Stimulated activated naive CD4-positive, alpha-beta T cell treated with Interleukin-2 at 50 U/mL for 16 hours (primary cell): ENCODE data around the gene PARP12.

ENCODE experiments used
- DNase-seq: peaks from one replicate; lab custom pipeline; 2025; lab: John Stamatoyannopoulos, UW

Gene PARP12

DNA sequence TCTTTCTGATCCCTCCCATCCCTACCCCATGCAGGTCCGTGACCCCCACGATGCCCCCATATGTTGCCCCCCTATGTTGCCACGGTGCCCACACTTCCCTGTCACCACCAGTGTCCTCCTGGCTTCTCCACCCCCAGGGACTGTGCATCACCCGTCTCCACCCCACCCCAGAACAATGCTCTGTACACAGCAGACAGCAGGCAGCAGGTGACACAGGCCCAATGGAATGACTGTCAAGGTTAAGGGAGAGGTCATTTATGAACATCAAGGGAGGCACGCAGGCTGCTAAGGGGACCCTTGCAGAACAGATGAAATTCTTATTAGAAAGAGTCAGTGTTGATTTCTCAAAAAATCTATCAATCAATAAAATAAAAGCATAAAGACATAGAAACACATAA is 71.5 kb downstream of the PARP12 start:
- no peak for DNase-seq

DNA sequence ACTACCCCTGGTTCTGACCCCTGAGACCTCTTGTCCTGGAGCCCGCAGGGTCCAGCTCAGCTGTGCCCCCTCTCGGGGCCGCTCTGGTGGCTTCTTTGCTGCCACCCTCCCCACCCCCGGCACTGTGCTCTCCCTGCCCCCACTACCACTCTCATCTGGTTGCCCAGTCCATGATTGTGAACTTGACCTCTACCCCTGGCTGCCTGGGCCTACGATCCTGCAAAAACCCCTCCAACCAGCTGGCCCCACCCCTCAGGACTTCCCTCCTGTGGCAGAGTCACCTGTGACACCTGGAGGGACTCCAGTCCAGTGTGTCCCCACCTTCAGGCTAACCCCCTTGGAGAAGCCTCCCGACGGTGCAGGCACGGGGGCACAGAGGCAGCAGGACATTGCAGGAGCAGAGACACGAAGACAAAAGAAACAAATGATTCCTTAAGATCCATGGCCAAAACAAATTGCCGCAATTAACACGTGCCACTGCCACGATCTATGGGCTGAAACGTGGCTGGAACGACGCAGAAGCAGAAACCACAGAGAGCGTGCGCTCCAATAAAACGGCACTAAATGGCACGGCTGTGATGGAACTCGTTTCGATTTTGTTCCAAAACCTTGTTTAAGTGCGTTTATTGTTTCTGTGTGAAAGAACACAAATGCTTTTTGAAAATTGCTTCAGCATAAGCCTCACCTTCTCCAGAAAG is 72.0 kb downstream of the PARP12 start:
- DNase-seq = no peak

DNA sequence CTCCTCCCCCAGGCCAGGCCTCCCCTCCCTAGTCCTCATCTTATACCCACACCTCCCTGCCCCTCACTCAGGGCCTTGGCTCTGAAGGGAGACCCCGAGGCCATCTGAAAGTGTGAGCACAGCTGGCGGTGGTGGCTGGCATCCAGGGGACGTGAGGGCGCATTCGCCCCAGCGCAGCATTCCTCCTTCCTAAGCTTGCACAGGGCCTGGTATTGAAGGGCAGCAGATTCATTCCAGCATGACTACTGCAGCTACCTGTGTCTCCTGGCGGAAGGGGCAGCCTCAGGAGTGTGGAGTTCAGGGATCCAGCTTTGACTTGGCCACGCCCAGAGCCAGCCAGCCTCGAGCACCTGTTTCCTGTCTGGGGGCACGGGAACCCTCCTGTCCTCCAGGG is 72.6 kb downstream of the PARP12 start:
- DNase-seq = no peak

DNA sequence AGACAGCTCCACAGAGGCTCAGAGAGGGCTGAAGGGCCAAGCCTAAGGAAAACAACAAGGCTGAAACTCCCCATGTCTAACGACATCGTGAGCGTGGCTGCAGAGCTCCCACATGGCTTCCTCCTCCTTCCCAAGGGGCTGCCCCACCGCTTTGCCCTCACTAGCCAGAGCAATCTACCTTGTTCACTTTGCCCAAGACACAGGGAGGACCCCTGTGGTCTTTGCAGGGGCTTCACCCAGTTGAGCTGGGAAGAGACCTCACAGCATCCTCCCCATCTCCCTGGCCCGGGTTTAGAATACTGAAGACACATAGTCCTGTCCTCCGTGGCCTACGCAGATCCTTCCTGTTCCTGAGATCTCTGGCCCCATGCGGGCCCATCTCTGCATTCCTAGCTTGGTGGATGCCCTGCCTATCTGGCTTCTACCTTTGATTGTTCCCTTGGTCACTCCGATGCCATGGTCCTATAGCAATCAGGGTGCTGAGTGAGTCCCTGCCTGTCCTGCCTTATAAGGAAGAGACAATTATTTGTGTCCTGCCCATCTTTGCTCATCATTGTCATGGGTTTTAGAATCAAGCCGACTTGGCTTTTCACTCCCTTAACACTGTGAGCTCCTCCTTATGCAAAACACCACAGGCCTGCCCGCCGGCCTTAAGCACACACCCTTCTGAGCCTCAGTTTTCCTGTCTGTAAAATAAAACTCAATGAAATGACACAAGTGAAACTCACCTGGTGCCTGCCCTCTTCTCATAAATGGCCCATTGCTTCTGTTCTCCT is 73.2 kb downstream of the PARP12 start:
- no peak for DNase-seq

DNA sequence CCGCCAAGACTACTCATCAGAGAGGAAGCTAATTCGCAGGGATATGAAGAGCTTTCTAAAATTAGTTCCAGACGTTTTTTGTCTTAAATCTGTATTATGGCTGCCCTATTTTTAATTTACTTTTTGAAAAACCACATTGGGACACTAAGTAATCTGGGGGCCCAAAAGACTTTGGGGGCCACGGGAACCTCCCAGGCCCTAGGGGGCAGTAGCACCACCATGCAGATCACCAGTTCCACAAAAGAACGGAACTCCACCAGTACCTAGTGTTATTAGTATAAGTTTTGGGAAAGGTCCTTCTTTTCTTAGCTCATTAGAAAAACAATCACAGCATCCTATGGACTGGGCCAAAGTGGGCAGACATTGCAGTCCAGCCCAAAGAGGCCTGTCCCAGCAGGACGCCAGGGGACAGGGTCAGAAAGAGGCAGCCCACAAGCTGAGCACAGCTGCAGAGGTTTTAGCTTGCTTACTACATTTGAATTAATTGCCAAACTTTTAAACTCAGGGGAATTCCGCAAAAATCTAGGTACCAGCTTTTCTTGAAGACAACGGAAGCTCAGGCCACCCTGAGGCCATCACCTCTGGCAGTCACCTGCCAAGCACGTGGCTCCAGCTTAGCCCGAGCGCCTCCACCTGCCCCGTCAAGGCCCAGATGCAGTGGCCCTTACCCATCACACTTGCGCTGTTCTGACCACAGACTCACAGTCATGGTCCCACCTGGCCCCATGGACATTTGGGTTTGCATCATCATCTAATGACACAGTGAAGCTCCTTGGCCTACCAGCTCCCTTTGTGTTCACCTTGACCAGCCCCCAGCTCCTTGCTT is 74.8 kb downstream of the PARP12 start:
- DNase-seq = no peak

DNA sequence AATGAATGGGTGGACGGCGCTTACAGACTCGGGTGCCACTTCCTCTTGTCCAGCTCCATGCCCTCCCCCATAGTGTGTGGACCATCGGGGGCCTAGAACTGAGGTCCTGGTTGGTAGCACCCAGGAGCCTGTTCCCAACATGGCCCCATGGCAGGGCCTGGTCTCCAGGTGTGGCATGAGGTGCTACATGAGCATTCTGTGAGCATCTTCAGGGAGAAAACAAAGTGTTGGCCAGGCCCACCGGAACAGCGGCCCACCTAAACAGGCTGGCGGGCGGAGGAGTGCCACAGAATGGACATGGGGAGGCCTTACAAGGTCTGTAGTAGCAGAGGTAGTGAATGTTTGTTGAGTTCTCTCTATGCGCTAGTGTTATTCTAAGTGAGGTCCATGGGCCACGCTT is 76.9 kb downstream of the PARP12 start:
- no peak for DNase-seq

DNA sequence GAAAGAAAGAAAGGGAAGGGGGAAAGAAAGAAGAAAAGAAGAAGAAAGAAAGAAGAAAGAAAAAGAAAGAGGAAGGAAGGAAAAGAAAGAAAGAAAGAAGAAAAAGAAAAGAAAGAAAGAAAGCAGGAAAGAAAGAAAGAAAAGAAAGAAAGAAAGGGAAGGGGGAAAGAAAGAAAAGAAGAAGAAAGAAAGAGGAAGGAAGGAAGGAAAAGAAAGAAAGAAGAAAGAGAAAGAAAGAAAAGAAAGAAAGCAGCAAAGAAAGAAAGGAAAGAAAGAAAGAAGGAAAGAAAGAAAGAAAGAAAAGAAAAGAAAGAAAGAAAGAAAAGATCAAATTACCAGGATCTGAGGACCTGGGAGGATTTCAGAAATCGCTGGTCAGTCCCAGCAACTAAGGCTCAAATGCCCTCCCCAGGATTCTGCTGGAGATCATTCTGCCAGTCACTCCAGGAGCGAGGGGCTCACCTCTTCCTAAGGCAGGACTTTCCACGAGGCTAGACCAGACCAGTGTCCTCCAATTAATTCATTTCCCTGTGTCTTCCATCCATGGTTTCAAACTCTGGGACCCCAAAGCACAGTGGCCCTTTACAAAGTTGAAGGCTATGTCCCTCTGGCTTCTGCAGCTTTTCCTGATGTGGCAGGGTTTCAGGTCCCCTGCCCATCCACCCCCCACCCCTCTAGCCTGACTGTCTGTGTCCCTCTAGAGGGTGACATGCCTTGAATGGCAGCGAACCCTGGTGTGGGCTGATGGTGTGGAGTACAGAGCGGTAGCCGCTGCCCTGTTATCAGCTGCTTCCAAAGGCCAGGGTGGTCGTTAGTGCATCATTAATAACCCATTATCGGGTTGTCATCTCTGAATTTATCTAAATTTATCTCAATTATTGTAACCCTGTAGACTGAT is 77.9 kb downstream of the PARP12 start:
- DNase-seq = no peak

DNA sequence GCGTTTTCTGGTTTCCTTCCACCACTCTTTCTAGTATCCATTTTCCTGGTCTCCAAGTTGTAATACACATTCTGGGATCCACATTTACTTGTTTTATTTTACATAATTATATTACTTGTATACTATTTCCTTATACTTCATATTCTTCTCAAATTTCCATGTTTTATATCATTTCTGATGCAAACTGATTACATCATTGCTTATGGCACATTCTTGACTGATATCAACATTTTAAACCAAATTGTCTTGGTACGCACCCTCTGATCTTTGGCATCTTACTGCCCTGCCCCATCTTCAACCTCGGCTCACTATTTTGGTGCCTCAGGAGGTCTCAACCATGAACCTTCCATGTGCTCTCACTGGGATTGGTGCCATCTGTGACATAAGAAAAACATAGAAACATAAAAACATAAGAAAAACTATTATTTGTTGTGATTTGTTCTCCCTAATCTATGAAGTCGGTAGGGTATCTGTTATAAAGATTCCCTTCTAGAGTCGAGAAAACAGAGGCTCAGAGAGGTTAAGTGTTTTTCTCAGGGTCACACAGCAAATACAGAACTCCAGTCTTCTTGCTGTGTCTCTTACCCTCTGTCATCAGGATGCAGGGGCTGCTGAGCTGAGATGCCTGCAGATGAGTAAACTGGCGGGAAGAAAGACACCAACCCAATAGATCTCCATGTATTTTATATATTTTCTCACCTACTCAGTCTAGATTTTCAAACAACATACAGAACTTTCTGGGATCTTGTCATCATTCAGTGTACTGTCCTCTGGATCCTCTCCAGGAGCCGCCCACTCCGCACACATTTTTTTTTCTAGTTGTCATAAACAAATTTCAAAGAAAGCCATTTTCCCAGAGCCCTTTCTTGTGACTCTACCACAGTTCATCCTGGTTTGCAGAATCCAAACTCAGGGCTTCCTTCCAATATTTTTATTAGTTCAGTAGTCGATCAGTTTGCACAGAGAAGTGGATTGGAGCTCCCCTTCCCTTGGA is 79.5 kb downstream of the PARP12 start:
- no peak for DNase-seq

DNA sequence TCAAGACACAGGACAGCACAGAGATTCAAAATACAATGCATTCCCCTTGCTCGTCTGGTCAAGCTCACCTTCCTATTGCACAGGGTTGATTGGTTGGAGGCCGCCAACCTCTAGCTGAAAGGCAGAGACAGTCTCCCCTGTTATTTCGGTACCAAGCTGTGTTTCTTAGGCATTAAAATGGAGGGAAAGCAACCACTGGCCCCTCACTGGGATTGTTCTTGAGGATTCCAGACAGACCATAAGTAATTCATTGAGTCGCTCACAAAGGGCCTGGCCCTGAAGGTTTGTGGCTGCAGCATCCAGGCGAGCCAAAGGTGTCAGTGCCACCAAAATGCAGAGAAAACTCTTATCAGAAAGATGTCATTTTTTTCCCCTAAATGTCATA is 81.2 kb downstream of the PARP12 start:
- DNase-seq = no peak

DNA sequence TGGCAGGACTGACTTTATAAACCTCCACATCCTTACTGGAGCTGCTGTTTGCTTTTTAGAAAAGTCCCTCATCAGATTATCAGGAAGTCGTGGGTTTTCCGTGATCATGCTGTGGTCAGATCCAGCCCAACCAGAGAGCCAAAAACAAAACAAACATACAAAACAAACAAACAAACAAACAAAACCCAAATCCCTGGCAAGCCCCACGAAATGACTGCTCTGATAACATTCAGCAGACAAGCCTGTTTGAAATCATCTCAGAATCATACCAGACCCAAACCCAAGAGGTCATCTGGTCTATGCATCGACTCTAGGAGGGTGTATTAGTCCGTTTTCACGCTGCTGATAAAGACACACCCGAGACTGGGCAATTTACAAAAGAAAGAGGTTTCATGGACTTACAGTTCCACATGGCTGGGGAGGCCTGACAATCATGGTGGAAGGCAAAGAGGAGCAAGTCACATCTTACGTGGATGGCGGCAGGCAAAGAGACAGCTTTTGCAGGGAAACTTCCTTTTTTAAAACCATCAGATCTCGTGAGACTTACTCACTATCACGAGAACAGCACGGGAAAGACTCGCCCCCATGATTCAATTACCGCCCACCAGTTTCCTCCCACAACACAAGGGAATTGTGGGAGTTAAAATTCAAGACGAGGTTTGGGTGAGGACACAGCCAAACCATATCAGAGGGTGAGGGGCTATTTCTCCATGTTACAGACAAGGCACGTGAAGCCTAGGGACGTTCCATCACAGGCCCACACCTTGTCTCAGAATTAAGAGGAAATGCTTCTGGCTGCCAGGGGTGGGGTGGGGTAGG is 85.7 kb downstream of the PARP12 start:
- DNase-seq = no peak

DNA sequence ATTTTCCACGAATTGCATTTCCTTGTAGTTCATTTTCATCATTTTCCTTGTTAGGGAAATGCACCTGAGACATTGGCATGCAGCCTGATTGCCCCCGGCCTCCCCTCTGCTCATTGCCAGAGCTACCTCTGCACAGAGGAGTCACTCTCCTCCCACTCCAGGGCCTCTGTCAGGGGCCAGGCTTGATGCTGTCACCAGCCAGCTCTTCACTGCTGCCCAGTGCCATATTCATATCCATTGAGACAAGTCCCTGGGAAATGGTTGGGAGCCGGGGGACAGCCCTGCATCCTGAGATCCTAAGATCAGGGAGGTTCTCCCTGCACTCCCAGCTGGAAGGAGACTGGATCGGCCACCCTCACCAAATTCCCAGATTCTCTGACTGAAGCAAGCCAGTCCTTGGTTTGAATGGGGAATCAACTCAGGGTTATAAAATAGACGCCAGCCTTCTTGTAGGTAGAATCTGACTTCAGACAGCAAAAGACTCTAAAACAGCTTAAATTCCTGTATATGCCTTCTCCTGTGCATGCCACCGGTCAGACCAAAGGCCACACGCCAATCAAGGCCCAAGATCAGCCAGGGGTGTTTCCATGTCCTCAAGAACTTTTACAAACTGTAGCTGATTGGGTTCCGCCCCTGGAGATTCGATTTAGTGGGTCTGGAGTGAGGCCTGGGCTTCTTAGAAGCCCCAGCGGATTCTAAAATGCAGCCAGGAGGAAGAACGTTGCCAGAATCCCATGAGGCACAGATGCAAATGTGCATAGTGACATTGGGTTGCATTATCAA is 86.5 kb downstream of the PARP12 start:
- DNase-seq = no peak

DNA sequence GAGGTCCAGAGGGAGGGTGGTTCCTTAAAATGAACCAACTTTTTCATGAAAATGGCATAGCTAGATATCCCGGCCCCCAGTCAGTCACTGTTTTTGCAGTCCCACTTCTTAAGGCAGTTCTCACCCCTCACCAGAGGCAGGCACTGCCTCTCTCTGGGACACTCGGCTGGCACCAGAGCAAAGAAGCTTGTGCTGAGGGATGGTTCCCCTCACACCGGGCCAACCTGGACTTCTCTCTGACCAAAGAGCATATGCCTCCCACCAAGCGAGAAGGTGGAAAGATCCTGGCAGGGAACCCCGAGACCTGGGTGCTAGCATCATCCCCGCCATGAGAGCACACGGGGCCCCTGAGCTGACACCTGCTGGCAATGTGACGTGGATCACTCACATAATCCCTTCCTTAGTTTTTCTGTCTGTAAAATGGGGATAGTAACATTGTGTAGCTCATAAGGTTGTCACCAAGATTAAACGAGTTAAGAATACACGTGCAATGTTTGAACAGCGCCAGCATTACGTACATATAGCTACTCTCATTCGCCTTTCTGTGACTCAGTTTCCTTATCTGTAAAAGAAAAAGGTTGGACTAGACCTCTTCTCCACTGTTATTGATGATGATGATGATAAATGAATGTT is 88.5 kb downstream of the PARP12 start:
- DNase-seq = no peak
